NCI-H2107 (cell line): ENCODE results near the gene SNRNP200.

ENCODE experiments used
- DNase-seq: peaks from one replicate; lab custom pipeline; 2025; lab: John Stamatoyannopoulos, UW

SNRNP200 gene

GRCh38 chr2:96305091-96305978 is at the start of gene SNRNP200:
SNRNP200 (minus strand) TSS chr2:96305546; CDS start chr2:96305437, 109 bp downstream.
- DNase-seq, result peak; percentile 78

- DNase-seq, result no peak
Observed at GRCh38 chr2:96354492-96354891, 49.1 kb upstream of the SNRNP200 start.

- no peak for DNase-seq
Observed at GRCh38 chr2:96353606-96354101, 48.3 kb upstream of the SNRNP200 start.

GRCh38 chr2:96353032-96353561 is 47.8 kb upstream of the SNRNP200 start:
- no peak for DNase-seq

GRCh38 chr2:96347395-96347794 is 42.0 kb upstream of the SNRNP200 start:
- no peak for DNase-seq

DNA sequence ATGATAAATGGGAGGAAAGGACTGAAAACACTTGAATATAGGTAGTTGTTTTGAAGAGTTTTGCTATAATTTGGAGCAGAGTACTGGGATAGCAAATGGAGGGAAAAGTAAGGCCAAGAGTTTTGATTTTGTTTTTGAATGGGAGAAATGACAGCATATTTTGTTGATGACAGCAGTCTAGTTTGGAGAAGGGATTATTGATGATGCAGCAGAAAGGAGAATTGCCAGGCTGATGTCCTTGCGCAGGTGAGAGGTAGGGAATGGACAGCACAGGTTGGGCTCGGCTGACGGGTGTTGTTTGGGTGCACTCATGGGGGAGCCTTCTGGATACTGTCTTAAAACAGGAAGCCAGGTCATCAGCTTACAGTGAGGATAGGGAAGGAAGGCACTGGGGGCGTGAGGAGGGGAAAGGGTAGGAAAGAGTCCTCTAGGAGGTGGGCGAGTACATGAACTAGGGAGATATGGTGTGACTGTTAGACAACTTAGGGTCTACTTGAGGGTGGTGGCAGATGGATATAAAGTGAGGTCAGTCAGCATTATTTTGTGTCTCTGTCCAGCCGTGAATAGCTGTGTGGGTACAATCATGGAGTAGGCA is 40.6 kb upstream of the SNRNP200 start:
- no peak for DNase-seq

GRCh38 chr2:96345438-96345837 is 40.1 kb upstream of the SNRNP200 start:
- DNase-seq, result no peak

DNA sequence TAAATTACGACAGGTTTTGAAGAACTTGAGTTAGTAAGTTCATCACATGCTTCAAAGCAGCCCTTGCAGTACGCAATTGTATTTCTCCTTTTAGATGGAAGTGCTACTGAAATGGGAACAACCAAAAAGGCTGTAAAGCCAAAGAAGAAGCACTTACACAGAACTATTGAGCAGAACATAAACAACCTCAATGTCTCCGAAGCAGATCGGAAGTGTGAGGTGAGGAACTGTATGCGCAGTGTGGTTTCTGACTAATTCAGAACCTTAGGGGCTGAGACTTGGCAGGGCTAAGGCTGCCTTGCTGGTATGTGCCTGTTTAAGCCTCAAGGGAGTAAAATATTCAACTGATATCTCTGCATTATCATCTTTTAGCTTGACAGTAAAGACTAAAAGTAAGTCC is 38.7 kb upstream of the SNRNP200 start:
- DNase-seq, result no peak

DNA sequence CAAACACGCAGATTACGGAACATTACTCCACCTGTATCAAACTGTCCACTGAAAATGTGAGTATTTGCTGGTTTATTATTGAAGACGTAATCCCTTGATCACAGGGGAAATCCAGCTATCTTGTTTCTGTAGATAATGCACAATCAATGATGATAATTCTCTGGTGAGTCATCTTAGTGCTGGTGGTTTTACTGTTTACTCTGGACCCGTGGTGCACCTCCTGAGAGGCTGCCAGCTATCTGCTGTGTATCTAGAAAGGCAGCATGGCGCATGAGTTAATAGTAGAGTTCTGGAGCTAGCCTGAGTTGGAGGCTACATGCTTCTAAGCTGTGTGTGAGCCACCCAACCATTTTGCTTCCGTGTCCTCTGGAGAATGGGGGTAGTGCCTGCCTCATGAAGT is 36.7 kb upstream of the SNRNP200 start:
- no peak for DNase-seq

- DNase-seq, result no peak
Observed at GRCh38 chr2:96341641-96342040, 36.3 kb upstream of the SNRNP200 start.

DNA sequence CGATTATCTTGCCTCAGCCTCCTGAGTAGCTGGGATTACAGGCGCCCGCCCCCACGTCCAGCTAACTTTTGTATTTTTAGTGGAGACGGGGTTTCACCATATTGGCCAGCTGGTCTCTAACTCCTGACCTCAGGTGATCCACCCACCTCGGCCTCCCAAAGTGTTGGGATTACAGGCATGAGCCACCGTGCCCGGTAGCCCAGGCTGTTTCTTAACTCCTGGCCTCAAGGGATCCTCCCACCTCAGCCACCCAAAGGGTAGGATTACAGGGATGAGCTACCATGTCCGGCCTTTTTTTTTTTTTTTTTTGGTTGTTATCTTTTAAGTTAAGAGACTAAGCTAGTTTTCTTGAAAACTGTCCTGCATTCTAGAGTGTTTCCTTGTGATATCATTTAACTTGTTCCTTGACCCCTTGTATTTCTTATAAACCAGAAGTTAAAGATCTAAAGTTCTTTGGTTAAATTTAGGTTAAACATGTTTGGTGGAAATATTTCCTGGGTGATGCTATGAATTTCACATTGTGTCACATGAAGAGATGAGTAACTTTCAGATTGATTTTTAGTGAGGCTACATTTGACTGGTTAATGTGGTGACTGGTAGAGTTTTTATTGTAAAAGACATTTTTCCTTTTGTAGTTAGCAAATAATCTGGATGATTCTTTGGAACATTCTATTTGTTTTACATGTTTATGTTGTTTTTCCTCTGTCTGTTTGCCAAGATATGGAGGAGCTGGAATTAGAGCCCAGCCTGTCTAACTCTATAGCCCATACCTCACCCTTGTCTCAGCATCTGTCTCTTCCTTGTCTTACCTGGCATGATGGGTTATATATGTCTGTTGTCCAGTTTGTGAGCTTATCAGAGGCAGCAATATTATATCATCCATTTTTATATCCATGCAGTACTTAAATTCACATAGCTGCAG is 35.4 kb upstream of the SNRNP200 start:
- DNase-seq, result no peak

- no peak for DNase-seq
Observed at GRCh38 chr2:96336873-96337272, 31.5 kb upstream of the SNRNP200 start.

- DNase-seq, result no peak
Observed at GRCh38 chr2:96336104-96336775, 30.9 kb upstream of the SNRNP200 start.

GRCh38 chr2:96333708-96334107 is 28.4 kb upstream of the SNRNP200 start:
- DNase-seq, result no peak

DNA sequence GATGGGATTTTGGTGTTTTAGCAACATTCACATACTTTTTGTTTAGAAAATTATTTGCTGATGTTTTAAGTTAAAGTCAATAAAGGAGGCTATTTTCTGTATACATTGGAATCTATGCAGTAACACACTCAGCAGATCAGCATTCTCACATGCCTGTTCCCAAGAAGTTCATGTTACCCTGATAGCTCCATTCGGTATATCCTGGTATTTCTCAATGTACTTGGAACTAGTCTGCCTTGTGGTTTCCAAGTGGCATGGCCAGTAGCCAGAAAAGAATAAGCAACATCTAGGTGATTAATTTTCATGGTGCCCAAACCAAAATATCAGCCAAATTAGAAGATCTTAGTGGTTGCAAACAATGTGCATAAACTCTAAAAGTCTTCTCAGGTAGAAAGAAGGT is 25.1 kb upstream of the SNRNP200 start:
- no peak for DNase-seq

GRCh38 chr2:96329874-96330273 is 24.5 kb upstream of the SNRNP200 start:
- DNase-seq, result no peak

- no peak for DNase-seq
Observed at GRCh38 chr2:96329456-96329855, 24.1 kb upstream of the SNRNP200 start.

DNA sequence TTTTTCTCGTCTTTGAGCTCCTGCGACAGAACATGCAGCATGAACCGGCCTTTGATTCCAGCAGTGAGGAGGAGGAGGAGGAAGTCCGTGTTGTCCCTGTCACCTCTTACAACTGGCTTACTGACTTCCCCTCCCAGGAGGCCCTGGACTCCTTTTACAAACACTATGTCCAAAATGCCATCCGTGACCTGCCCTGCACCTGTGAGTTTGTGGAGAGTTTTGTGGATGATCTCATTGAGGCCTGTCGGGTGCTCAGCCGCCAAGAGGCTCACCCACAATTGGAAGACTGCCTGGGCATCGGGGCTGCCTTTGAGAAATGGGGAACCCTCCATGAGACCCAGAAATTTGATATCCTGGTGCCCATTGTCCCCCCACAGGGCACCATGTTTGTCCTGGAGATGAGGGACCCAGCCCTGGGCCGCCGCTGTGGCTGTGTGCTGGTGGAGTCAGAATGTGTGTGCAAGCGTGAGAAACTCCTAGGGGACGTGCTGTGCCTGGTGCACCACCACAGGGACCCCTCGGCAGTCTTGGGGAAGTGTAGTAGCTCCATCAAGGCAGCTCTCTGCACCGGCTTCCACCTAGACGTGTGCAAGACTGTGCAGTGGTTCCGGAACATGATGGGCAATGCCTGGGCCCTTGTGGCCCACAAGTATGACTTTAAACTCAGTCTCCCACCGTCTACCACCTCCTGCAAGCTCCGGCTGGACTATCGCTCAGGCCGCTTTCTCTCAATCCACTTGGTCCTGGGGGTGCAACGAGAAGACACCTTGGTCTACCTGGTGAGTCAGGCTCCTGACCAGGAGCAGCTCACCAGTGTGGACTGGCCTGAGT is 21.9 kb upstream of the SNRNP200 start:
- no peak for DNase-seq

GRCh38 chr2:96326564-96326963 is 21.2 kb upstream of the SNRNP200 start:
- DNase-seq, result no peak

DNA sequence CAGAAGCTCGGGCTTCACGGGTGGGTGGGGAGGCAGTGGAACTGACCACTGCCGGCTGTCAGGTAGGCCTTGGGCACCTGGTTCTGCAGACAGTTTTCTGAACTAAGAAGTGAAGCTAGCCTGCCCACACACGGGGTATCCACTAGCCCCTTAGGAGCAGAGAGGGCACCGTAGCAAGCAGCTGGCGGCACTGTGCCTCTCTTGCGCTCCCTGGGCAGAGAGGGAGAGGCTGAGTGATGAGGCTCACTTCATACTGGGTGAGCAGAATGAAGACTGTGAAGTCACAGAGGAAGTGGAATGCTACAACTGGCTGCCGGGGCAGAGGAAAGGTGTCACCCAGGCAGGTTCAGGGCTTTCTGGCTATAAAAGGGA is 20.5 kb upstream of the SNRNP200 start:
- DNase-seq, result no peak
